Cardiac muscle cell (in vitro differentiated cells and primary cell): ENCODE data around the gene PCP4L1. TPM values are rescaled to one million over a fixed set of nuclear protein-coding genes. Genes with fewer than 3 reads are reported as not detected.
"Not testable (repeated sequence)": the region's sequence is repeated elsewhere in the genome, so short reads cannot be mapped to it uniquely, and the experiment has no call there.

ENCODE experiments used
- DNase-seq, 2 donors: peaks; one replicate each; pipeline versions ENCODE4 v3.0.0 to v3.0.0-alpha.2; 2010 to 2017; ENCODE audit warnings: low read depth in 1 of 2, low spot score in 1 of 2
- H3K27ac ChIP-seq: fragments of 200-600 bp; sonication (generic); 2 replicates; pipeline ENCODE4 v1.5.1; 2016
- H3K27me3 ChIP-seq: fragments of 200-600 bp; sonication (generic); 2 replicates; pipeline ENCODE4 v1.6.0; 2016; ENCODE audit warnings: control low read depth
- H3K36me3 ChIP-seq: fragments of 200-600 bp; sonication (generic); 2 replicates; pipeline ENCODE4 v1.5.1; 2016; ENCODE audit warnings: control low read depth
- H3K4me1 ChIP-seq: fragments of 200-600 bp; sonication (generic); 2 replicates; pipeline ENCODE4 v1.8.1; 2017; ENCODE audit warnings: low read depth, mild to moderate bottlenecking, mixed run types
- H3K4me3 ChIP-seq: fragments of 200-600 bp; sonication (generic); 2 replicates; pipeline ENCODE4 v1.5.1; 2016; ENCODE audit warnings: mild to moderate bottlenecking
- H3K9me3 ChIP-seq: fragments of 200-600 bp; sonication (generic); 2 replicates; pipeline ENCODE4 v1.5.1; 2017; ENCODE audit warnings: low read depth, mild to moderate bottlenecking, control low read depth
- CTCF ChIP-seq: IDR thresholded peaks from 2 replicates; pipeline ENCODE4 v1.5.1; 2012; ENCODE audit warnings: low read depth, mild to moderate bottlenecking, low read length
- polyA plus RNA-seq: library from polyadenylated mRNA; unstranded; fragments of >200 nt; fragmentation: Nextera tagmentation; extraction: Ambion mirVana; gene quantifications from 2 replicates; pipeline ENCODE4 v1.2.1, GENCODE V29; 2016
- total RNA-seq: library from RNA; depleted of rRNA; stranded (reverse); fragments of >200 nt; gene quantifications from 2 replicates; pipeline ENCODE4 v1.2.3, GENCODE V29; 2016

PCP4L1 gene
- total and polyA plus RNA-seq, 2 experiments from 2014 or later: 0.21 TPM; not detected in 1

GRCh38 chr1:161244888-161245287 lies 13.7 kb upstream of the PCP4L1 start:
- no peak for DNase-seq
- no peak for TF ChIP-seq CTCF
- no peak overlapping the region for H3K4me3 ChIP-seq
- H3K27ac ChIP-seq: no peak overlapping the region
- no peaks in the 10 kb centered on the region for H3K36me3 ChIP-seq
- H3K27me3 ChIP-seq: no peaks in the 10 kb centered on the region
- H3K4me1 ChIP-seq: no peaks in the 10 kb centered on the region
- no peaks in the 10 kb centered on the region for H3K9me3 ChIP-seq

- H3K36me3 ChIP-seq, DNase-seq, H3K4me1 ChIP-seq, H3K27me3 ChIP-seq, H3K27ac ChIP-seq, H3K9me3 ChIP-seq, H3K4me3 ChIP-seq: not testable (repeated sequence)
These were observed 8.4 kb upstream of the PCP4L1 start for GRCh38 chr1:161250100-161250499.

- Histone ChIP-seq H3K9me3 (no peaks in the 10 kb centered on the region), H3K27me3 (no peaks in the 10 kb centered on the region), H3K4me1 (no peaks in the 10 kb centered on the region), H3K27ac (no peak overlapping the region), H3K36me3 (no peaks in the 10 kb centered on the region), H3K4me3 (no peak overlapping the region)
- no peak for DNase-seq
- TF ChIP-seq CTCF: no peak
These were observed 7.7 kb upstream of the PCP4L1 start for GRCh38 chr1:161250829-161251228.

GRCh38 chr1:161251579-161251978 lies 7.0 kb upstream of the PCP4L1 start:
- Histone ChIP-seq H3K9me3 (no peaks in the 10 kb centered on the region), H3K27me3 (no peaks in the 10 kb centered on the region), H3K36me3 (no peaks in the 10 kb centered on the region), H3K4me1 (no peaks in the 10 kb centered on the region), H3K27ac (no peak overlapping the region), H3K4me3 (no peak overlapping the region)
- DNase-seq: no peak
- no peak for TF ChIP-seq CTCF

- H3K27me3 ChIP-seq: peaks cover 23% of the 10 kb centered on the region
- not testable (repeated sequence) for H3K4me1 ChIP-seq, DNase-seq, H3K36me3 ChIP-seq, H3K4me3 ChIP-seq, H3K27ac ChIP-seq, H3K9me3 ChIP-seq
These were observed 3.2 kb upstream of the PCP4L1 start for GRCh38 chr1:161255302-161255701.

- H3K36me3 ChIP-seq, DNase-seq, H3K9me3 ChIP-seq, H3K4me3 ChIP-seq, H3K4me1 ChIP-seq, H3K27ac ChIP-seq: not testable (repeated sequence)
- peaks cover 30% of the 10 kb centered on the region for H3K27me3 ChIP-seq
These were observed 2.5 kb upstream of the PCP4L1 start for GRCh38 chr1:161255955-161256520.

- not testable (repeated sequence) for DNase-seq, H3K4me3 ChIP-seq, H3K36me3 ChIP-seq, H3K27ac ChIP-seq, H3K4me1 ChIP-seq, H3K9me3 ChIP-seq
- peaks cover 40% of the 10 kb centered on the region for H3K27me3 ChIP-seq
These were observed 1.4 kb upstream of the PCP4L1 start for GRCh38 chr1:161257109-161257508.

- no peak for DNase-seq
- H3K4me3 ChIP-seq: no peak overlapping the region
These were observed 779 bp downstream of the PCP4L1 start for GRCh38 chr1:161259345-161259702.

More at GRCh38 chr1:161259345-161259702, 779 bp downstream of the PCP4L1 start:
- no peak overlapping the region for H3K27ac ChIP-seq
- no peaks in the 10 kb centered on the region for H3K9me3 ChIP-seq
- no peak for TF ChIP-seq CTCF
- H3K27me3 ChIP-seq: peaks cover 43% of the 10 kb centered on the region
- no peaks in the 10 kb centered on the region for H3K4me1 ChIP-seq
- H3K36me3 ChIP-seq: no peaks in the 10 kb centered on the region
